GM19324 (cell line): ENCODE results near the gene CSNK1G3.
"Not testable (repeated sequence)": the region's sequence is repeated elsewhere in the genome, so short reads cannot be mapped to it uniquely, and the experiment has no call there.

Source experiments
- ATAC-seq: cut with Tn5 transposase; IDR thresholded peaks from one replicate; pipeline ENCODE4 v1.9.1; 2021; ENCODE audit warnings: mild to moderate bottlenecking, moderate library complexity; ENCODE audit not compliant: unreplicated experiment, low FRiP score

Gene CSNK1G3

GRCh38 chr5:123511648-123512605, at the start of gene CSNK1G3:
Gene CSNK1G3 (plus strand): TSS chr5:123512177. CDS start chr5:123545664, 33,487 bp downstream.
- ATAC-seq = peak; percentile 98

GRCh38 chr5:123466839-123467238, 45.1 kb upstream of the CSNK1G3 start:
- ATAC-seq = not testable (repeated sequence)

DNA sequence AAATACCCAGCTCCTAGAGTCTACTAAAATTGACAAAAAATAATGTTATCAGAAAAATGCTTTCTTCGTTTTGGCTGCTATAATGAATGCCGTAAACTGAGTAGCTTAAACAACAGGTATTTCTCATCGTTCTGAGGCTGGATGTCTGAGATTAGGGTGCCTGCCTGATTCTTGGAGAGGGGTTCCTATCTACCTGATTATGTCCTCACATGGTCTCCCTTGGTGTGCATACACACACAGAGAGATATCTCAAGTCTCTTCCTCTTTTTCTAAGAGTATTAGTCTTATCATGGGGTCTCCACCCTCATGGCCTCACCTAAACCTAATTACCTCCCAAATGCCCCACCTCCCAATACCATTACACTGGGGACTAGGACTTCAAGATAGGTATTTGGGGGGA, 40.6 kb upstream of the CSNK1G3 start:
- no peak for ATAC-seq

DNA sequence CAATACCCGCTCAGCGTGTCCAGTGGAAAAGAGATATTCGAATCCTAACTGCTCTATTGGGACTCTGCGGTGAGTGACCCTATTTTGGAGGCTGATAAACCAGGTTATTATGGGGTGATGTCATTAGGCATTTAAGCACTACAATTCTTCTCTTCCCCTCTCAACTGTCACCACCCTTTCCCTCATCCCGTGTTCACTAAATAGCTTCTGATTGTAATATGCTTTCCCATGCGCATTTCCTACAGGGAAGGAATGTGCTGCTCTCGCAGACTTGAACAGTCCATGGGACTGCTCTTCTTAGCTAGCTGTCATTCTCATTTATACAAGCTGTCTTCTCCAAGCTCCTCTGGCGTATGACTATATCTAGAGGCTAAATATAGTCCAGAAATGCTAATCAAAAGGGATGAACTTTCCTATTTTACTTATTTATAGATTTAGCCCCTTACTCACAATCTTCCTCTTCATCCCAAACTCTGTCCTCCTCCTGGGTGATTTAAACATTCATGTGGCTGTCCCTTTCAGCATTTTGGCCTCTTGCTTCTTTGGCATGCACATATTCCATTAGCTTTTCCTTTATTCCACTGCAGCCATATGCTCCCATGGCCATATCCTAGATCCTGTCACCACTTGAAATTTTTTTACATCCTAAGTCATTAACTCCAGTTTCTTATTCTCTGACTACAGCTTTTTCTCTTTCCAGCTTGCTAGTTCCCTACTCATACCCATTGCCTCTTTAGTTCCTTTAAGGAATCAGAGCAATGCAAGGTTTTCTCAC, 39.6 kb upstream of the CSNK1G3 start:
- no peak for ATAC-seq

- ATAC-seq = no peak
These were observed 37.7 kb upstream of the CSNK1G3 start for GRCh38 chr5:123474228-123474627.

DNA sequence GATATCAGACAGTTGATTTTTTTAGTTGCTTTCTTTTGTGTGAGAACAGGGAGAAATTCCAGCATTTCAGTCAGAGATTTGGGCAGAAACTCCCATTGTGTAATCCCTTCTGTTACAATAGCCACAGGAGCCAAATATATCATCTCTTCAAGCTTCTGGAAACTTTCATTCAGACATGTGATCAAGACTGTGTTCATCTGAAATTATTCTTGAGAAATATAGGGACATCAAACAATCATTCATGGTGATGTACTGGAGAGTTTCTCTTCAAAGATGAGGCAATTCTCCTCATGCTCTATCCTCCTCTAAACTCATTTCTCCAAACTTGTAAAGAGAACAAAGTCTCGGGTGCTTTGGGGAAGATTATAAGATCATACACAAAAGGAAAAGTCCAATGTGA, 35.2 kb upstream of the CSNK1G3 start:
- ATAC-seq = no peak

- ATAC-seq = no peak
These were observed 33.4 kb upstream of the CSNK1G3 start for GRCh38 chr5:123478546-123478945.

DNA sequence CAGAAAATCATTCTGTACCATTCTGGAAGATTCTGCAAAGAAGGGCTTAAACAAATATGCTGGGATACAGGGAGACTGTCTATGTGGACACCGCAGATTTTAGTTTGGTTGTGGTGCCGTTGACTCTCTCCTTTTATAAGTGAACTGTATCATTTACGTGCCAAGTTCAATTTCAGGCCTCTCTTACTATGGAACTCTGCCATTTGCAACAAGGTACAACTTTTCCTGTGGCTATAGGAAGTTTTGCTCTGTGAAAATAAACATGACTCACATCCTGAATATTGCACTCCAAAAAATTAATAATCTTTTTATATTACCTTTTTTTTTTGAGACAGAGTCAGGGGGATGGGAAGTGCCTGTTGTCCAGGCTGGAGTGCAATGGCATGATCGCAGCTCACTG, 29.7 kb upstream of the CSNK1G3 start:
- ATAC-seq = no peak

DNA sequence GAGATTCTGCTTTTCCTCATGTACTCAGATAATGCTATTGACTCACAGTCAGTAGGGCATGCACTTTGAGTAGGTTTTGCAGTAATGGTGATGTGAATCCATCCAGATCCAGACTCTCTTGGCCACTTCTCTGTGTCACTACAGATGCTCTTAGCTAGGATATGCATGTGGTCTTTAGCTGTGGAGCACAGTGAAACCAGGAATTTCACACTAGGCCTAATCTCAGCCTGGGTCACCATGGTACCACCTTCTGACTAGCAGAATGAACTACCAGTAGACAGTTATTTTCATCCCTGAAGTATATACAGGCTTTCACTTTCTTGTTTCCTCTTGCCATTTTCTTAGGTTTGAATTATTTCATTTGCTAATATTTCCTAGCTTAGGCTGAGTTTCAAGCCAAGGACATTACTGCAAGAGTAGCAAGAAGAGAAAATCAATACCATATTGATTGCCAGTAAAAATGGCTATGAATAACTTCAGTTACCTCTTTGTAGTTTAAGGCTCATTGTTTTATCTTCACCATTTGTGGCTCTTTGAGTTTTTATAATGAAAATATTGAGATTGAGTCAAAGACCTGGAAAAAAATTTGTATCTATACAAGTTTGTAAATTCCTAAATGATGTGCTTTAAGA, 28.4 kb upstream of the CSNK1G3 start:
- no peak for ATAC-seq

DNA sequence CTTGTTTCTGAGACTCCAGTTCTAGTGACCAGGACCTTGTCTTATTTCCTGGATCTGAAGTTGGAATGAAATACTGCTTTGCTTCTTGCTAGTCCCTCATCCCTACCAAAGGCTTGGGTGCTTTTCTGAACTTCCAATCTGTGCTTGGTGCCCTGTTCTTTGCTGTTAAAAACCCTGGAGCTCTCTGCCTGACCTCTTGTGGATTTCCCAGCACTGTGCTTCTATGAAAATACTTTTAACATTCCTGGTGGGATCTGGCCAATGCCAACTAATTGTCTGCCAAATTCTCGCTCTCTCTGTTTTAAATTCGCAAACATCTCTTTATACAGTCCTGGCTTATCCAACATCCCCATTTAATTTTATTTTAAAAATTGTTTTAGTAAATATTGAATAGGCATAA, 26.7 kb upstream of the CSNK1G3 start:
- no peak for ATAC-seq

DNA sequence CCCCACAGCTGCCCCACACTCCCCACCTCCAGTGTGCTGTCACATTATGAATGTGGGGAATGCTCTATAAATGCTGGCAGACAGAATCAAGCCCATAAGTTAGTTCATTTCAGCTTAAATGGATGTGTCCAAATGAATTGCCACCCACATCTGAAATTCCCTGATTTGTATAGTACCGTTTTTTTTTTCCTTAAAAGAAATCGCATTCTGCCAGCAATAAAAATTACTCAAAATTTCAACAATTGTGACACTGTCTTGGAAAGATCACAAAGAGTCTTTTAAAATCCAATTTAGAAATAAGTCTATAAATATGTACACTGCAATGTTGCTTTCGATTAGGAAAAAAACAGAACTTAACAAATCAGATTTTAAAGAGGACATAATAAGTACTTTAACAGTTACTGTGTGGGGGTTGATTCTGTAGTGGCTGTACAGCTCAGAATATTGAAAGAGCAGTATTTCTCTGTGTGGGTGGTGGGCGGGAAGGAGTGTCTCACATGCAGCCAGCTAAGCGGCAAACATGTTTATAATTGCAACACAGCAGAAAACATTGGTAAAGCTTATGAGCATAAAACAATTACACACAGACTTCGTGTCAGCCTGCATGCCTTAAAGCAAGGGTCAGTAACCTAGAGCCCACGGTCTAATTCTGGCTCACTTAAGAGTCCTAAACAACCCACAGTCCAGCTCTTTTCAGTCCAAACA, 24.9 kb upstream of the CSNK1G3 start:
- ATAC-seq = no peak

GRCh38 chr5:123490974-123491373, 21.0 kb upstream of the CSNK1G3 start:
- ATAC-seq = no peak

GRCh38 chr5:123495211-123495610, 16.8 kb upstream of the CSNK1G3 start:
- ATAC-seq = not testable (repeated sequence)

DNA sequence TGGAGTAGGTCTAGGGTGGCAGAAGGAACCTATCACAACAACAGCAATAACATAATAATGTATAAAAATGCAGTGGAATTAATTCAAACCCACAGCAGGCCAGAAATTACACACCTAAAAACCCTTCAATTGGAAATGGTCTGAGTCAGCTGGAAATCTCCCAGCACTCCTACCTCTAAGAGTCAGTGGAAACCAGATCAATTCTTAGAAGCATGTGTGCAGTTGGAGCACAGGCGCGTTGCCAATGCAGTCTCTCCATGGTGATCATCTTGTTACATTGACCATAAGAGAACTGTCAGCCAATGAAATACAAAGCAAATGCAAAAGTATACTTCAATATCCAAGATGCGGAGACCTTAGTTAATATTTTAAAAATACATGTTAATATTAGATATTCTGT, 15.1 kb upstream of the CSNK1G3 start:
- no peak for ATAC-seq

GRCh38 chr5:123500471-123500870, 11.5 kb upstream of the CSNK1G3 start:
- ATAC-seq = no peak

- ATAC-seq = no peak
These were observed 9.9 kb upstream of the CSNK1G3 start for GRCh38 chr5:123502120-123502519.

DNA sequence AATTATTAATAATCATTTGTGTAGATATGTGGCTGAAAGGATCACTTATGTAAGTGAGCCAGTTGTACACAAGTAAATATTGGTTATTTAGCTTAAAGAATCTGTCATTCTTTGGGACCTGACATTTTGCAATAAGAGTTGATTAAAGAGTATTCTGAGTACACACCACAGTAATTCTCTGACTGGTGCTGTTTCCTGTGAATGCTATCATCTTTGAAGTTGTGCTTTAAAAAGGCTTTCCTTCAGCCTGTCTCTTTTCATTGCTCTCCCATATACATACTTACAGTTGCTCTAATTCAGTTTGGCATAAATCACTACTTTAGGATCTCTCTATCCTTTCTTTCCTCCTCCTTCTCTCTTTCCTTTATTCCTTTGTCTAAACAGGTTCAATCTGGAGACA, 8.7 kb upstream of the CSNK1G3 start:
- no peak for ATAC-seq

GRCh38 chr5:123505633-123506032, 6.3 kb upstream of the CSNK1G3 start:
- no peak for ATAC-seq

GRCh38 chr5:123508441-123508840, 3.5 kb upstream of the CSNK1G3 start:
- ATAC-seq = no peak

- no peak for ATAC-seq
These were observed 708 bp upstream of the CSNK1G3 start for GRCh38 chr5:123511290-123511647.
